ENCODE results near the gene DIP2A.

Gene DIP2A

GRCh38 chr21:46597896-46598343 lies 139.2 kb downstream of the DIP2A start:
- DNase-seq = no peak

DNA sequence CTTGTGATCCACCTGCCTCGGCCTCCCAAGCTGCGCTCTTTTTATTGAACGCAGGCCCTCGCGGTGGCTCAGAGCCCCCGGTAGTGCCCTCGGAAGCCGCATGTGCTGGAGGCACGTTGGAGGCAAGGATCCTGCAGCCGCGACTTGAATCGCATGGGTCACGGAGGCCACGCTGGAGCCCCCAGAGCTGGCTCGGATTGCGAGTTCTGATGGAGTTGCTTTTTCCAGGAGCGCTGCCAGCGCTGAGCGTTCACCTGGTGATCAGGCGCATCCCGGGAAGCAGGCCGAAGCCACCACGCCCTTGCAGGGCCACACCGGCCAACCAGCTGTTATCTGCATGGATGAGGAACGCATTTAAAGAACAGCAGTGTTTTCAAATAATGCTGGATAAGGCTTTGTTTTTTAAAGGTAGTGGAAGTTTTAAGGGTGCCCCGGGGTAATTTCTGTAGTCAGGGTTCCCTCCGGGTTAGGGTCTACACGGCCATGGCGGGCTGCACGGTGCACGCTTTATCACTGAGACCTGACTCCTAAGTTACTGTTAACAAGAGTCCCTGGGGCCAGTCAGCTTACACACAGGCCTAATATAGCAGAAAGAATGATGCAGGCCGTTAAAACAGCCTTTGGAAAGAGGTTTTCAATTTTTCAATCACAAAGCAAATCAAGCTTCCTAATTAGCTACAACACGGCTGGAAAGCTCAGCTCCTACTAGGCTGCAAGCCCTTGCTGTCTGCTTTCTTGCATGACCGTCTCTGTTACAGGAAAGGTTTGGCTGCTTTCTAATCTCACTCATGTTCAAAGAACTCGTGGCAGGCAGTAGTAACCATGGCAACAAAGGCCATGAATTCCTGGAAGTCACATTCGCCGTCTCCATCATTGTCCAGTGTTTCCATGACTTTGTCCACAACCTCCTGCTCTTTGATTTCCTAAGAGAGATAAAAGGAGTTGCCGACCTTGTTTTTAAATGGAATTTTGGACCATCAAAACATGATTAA lies 140.2 kb downstream of the DIP2A start:
- no peak for DNase-seq

DNA sequence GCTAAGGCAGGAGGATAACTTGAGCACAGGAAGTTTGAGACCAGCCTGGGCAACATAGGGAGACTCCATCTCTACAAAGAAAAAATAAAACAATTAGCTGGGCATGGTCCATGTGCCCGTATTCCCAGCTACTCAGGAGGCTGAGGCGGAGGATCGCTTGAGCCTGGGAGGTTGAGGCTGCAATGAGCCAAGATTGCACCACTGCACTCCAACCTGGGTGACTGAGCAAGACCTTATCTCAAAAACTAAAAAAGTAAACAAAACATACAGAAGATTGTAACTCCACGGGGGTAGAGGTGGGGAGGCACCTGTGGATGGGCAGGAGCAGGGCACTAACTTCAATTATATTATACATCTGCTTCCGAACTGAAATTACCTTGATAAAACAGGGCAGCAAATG lies 141.6 kb downstream of the DIP2A start:
- no peak for DNase-seq

DNA sequence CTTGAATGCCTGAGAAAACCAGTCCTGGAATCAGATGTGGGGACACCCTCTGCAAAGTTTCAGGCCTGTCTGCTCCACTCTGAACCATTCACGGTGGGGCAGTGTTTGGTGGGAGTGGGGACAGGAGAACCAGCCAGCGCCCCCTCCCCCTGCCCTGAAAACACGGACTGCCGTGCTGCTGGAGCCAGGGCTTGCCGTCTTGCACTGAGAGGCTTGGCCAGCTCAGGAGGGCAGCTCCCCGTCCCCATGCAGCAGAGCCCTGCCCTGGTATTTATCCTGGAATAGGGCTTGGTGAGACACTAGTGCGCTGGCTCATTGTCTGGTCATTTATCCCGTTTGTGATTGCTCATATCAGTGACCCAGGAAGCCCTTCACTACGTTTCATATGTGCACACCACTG lies 142.3 kb downstream of the DIP2A start:
- no peak for DNase-seq

DNA sequence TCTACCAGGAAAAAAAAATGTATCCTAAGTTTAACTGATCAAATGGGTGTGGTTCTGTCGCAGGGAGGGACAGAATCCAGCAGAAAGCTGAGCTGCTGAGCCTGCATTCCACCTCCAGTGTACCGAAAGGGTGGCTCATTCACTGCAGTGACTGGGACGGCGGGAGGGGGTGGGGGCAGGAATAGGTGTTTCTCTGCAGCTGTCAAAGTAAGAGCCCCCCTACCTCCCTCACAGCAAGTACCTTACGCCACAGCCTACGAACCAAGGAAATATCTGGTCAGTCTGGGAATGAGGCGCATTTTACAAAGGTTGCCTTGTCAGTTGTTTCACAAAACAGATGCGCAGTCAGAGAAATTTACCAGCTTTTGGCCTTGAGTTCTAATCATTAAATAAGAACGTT lies 144.5 kb downstream of the DIP2A start:
- DNase-seq = no peak

DNA sequence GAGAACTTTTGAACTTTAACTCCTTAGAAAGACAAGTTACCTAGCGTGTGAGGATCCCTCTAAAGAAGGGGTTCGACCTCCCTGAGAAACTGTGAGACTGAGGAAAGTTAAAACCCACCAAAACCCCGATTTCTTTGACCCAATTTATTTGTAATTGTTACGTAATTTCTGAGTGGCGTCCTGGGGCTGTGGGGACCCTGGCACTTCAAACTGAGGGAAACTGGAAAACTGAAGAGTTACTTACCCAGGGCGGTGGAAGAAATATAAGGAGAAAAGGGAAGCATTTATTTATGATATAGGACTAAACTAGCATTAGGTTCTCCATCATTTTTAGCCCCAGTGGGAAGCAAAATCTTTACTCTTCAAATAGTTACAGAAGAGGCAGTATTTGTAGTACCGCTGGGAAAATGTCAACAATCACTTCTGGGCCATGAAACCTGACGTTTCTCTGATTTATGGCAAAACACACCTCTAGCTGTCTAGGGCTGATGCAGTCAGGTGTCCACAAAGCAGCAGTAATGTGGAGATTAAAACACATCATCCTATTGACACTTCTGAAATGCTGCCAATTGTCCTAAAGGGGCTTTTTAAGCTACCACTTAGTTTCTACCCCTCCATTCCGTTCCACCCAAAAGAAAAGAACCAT lies 145.8 kb downstream of the DIP2A start:
- no peak for DNase-seq

DNA sequence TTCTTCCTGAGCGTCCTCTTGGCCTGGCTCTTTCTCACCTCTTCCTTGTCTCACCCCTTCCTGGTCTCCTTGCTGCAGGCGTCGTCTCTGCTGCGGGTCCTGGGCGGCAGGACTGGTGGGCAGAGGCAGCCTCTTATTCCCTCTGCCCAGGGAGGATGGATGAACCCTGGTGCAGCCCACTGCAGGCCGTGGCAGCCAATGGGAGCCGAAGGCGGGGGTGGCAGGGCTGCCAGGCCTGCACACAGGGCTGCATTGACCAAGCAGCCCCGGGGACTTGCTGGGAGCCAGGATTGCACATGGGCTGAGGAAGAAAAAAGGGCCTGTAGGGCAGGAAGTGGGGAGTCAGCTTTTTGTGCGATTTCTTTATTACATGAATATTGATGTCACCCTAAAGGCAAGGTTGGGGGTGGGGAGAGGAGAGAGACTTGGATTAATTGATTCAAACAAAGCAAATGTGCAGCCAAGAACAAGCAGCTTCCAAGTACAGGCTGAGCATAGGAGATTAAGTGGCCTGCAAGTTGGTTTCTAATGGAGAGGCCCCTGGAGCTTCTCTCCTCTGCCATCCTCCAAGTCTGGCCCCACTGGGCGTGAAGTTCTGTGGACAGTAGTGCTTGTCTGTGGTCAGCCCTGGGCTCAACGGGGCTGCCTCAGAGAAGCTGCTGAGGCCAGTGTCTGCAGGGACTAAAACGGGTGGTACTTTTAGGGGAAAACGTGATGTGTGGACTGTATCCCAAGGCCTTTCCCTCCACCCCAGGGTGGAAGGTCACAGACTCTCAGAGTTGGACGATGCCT lies 146.5 kb downstream of the DIP2A start, which contains the start of gene S100B:
Gene S100B, minus strand, starts transcription at position 108 of the 792 bp plus-strand sequence. CDS start 2,667 bp downstream, outside the sequence.
- DNase-seq = peak; percentile 31

- DNase-seq = no peak
Measured at GRCh38 chr21:46605767-46606426, 147.2 kb downstream of the DIP2A start.

DNA sequence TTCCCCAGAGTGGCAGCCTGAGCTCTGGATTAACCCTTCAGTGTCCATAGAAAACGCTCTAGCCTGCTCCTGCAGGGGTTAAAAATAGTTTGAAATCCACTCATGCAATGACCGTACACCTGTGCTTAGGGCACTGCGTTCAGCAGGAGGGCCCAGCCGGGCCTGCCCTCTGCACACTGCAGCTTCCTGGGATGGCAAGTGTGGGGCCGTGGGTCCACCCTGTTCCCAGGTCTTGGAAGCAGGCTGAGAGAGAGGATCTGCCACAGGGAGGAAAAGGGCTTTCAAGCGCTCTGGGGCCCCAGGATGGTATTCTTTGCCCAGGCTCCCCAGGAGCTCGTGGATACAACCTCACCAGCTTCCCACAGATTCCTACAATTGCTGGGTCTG lies 147.7 kb downstream of the DIP2A start:
- no peak for DNase-seq

DNA sequence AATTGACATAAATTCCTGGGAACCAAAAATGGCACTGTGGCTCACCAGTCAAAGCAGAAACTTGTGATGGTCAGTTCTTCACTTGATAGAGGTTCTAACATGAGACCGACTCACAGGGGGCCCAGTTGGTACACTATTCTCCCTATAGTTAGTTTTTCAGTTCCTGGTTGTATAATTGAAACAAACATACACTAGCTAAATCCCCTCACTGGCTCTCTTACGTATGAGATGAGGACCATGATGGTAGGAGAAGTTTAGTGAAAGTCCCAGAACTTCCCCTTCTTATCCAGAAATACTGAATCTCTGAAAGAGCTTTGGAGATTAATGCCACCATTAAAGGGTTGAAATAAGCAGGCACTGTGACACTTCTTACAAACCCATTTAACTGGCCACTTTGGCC lies 148.9 kb downstream of the DIP2A start:
- no peak for DNase-seq

DNA sequence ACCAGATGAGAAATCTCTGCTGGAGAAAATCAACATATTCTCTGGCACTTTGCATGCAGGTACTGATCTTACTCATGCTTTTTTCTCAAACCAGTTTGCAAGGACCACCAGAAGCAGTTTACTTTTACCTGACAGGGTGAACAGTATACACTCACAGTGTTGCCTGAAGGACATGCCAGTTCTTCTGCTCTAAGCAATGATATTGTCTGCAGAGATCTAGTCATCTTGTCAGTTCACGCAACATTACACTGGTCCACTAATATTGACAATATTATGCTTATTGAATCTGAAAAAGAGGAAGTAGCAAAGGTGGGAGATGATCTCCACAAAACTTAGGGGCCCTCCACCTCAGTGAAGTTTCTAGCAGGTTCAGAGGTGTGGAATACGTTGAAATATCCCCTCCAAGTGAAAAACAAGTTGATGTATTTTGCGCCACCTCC lies 150.0 kb downstream of the DIP2A start:
- no peak for DNase-seq

GRCh38 chr21:46610018-46610701 lies 151.5 kb downstream of the DIP2A start:
- DNase-seq = no peak

DNA sequence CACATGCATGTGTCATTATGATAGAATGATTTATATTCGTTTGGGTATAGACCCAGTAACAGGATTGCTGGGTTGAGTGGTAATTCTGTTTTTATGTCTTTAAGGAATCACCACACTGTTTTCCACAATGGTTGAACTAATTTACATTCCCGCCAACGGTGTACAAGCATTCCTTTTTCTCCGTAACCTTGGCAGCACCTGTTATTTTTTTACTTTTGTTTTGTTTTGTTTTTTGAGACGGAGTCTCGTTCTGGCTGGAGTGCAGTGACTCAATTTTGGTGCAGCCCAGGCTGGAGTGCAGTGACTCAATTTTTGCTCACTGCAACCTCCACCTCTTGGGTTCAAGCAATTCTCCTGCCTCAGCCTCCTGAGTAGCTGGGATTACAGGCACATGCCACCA lies 154.7 kb downstream of the DIP2A start:
- no peak for DNase-seq

GRCh38 chr21:46616050-46616449 lies 157.4 kb downstream of the DIP2A start:
- DNase-seq = no peak

GRCh38 chr21:46616656-46617055 lies 158.0 kb downstream of the DIP2A start:
- DNase-seq = no peak

GRCh38 chr21:46617267-46618051 lies 158.8 kb downstream of the DIP2A start:
- DNase-seq = no peak

- DNase-seq = no peak
Measured at GRCh38 chr21:46618738-46619379, 160.2 kb downstream of the DIP2A start.

Measured in right kidney (tissue), 1 donor.